Keratinocyte (primary cell): ENCODE measurements around the gene MAB21L3. TPM values are rescaled to one million over a fixed set of nuclear protein-coding genes. Genes with fewer than 3 reads are reported as not detected.

Source experiments
- DNase-seq: peaks from one replicate; pipeline ENCODE4 v3.0.0-alpha.2; 2011; ENCODE audit warnings: low read depth, missing footprints, low spot score
- FAIRE-seq: peaks from 2 replicates; lab custom pipeline; 2011; peaks lifted over from hg19 to GRCh38; lab: Jason Lieb, UNC
- H2AFZ ChIP-seq: 2 replicates; pipeline ENCODE4 v1.6.0; 2012; ENCODE audit warnings: low read length, control low read depth, inconsistent platforms; ENCODE audit not compliant: control insufficient read depth
- H3K27ac ChIP-seq: 2 replicates; pipeline ENCODE4 v1.5.1; 2011; ENCODE audit warnings: low read length; ENCODE audit not compliant: control insufficient read depth, insufficient read depth
- H3K27me3 ChIP-seq: 3 replicates; pipeline ENCODE4 v1.6.0; 2011; ENCODE audit warnings: low read length; ENCODE audit not compliant: control insufficient read depth, insufficient read depth; ENCODE audit errors: extremely low read depth
- H3K36me3 ChIP-seq, 2 experiments: 2 replicates in 1 of 2; 3 replicates in 1 of 2; pipeline ENCODE4 v1.5.1; 2011; ENCODE audit warnings: low read length in 2 of 2, mild to moderate bottlenecking in 1 of 2; ENCODE audit not compliant: control insufficient read depth in 2 of 2, insufficient read depth in 2 of 2; ENCODE audit errors: extremely low read depth in 1 of 2
- H3K4me1 ChIP-seq: 3 replicates; pipeline ENCODE4 v1.5.1; 2011; ENCODE audit warnings: low read length; ENCODE audit not compliant: control insufficient read depth, insufficient read depth; ENCODE audit errors: extremely low read depth
- H3K4me2 ChIP-seq: 3 replicates; pipeline ENCODE4 v1.6.0; 2011; ENCODE audit warnings: low read depth, low read length; ENCODE audit not compliant: control insufficient read depth, insufficient read depth; ENCODE audit errors: extremely low read depth
- H3K4me3 ChIP-seq, 3 experiments: fragments of 200-600 bp in 1 of 3; sonication (generic) in 1 of 3; 2 replicates in 2 of 3; 3 replicates in 1 of 3; pipeline ENCODE4 v1.5.1; 2011 to 2016; ENCODE audit warnings: low read length in 3 of 3, mild to moderate bottlenecking in 3 of 3, control low read depth in 2 of 3, inconsistent platforms in 1 of 3, low read depth in 1 of 3, mixed read lengths in 1 of 3, mixed run types in 1 of 3, moderate library complexity in 1 of 3; ENCODE audit not compliant: control insufficient read depth in 2 of 3, insufficient read depth in 2 of 3; ENCODE audit errors: extremely low read depth in 1 of 3
- H3K79me2 ChIP-seq: 2 replicates; pipeline ENCODE4 v1.6.0; 2012; ENCODE audit warnings: low read length; ENCODE audit not compliant: control insufficient read depth, insufficient read depth
- H3K9ac ChIP-seq: 3 replicates; pipeline ENCODE4 v1.6.0; 2011; ENCODE audit warnings: low read length; ENCODE audit not compliant: control insufficient read depth, insufficient read depth; ENCODE audit errors: extremely low read depth
- H3K9me1 ChIP-seq: 3 replicates; pipeline ENCODE4 v1.6.0; 2011; ENCODE audit warnings: low read length; ENCODE audit not compliant: control insufficient read depth, insufficient read depth; ENCODE audit errors: extremely low read depth
- H3K9me3 ChIP-seq: 2 replicates; pipeline ENCODE4 v1.5.1; 2012; ENCODE audit warnings: low read depth, low read length; ENCODE audit not compliant: control insufficient read depth
- H4K20me1 ChIP-seq: 3 replicates; pipeline ENCODE4 v1.6.0; 2011; ENCODE audit warnings: low read length; ENCODE audit not compliant: control insufficient read depth, insufficient read depth; ENCODE audit errors: extremely low read depth
- EZH2 ChIP-seq: IDR thresholded peaks from one replicate; pipeline ENCODE4 v1.6.1; 2012; ENCODE audit warnings: inconsistent platforms, mild to moderate bottlenecking, low read length, moderate library complexity
- dilution Hi-C: fragments of 300-500 bp; cut with MboI; formaldehyde crosslinking; loops from one replicate; pipeline ENCODE4 v1.7.0; 2020; ENCODE audit warnings: low sequenced_read_pairs; ENCODE audit not compliant: extremely low pct_ligation_motif_present
- polyA plus RNA-seq, 5 experiments: library from polyadenylated mRNA; depleted of rRNA in 3 of 5; stranded (reverse) in 3 of 5; stranded (forward) in 1 of 5; unstranded in 1 of 5; fragments of >200 nt; gene quantifications; 1 replicate in 1 of 5; 2 replicates in 3 of 5; 3 replicates in 1 of 5; pipeline versions ENCODE4 v1.2.1 to v1.2.3, GENCODE V29; 2011 to 2012; ENCODE audit warnings: missing spikeins in 2 of 5, low read depth in 1 of 5, low replicate concordance in 1 of 5
- TF ChIP-seq, protein P1 (sequence below), 3 experiments: IDR thresholded peaks in 1 of 3; conservative IDR thresholded peaks in 1 of 3; optimal IDR thresholded peaks in 1 of 3; 2 replicates in 2 of 3; 3 replicates in 1 of 3; pipeline versions ENCODE3 to v1.5.1; 2011; ENCODE audit warnings: low read length in 3 of 3, mild to moderate bottlenecking in 3 of 3, moderate library complexity in 2 of 3, control low read depth in 1 of 3, inconsistent platforms in 1 of 3; ENCODE audit not compliant: insufficient read depth in 2 of 3; ENCODE audit errors: extremely low read depth in 1 of 3

Gene MAB21L3
- polyA plus RNA-seq, 1 donor (not counting 4 experiments of a cell fraction or from before 2014, with no cell fraction given): 0.29 TPM

DNA sequence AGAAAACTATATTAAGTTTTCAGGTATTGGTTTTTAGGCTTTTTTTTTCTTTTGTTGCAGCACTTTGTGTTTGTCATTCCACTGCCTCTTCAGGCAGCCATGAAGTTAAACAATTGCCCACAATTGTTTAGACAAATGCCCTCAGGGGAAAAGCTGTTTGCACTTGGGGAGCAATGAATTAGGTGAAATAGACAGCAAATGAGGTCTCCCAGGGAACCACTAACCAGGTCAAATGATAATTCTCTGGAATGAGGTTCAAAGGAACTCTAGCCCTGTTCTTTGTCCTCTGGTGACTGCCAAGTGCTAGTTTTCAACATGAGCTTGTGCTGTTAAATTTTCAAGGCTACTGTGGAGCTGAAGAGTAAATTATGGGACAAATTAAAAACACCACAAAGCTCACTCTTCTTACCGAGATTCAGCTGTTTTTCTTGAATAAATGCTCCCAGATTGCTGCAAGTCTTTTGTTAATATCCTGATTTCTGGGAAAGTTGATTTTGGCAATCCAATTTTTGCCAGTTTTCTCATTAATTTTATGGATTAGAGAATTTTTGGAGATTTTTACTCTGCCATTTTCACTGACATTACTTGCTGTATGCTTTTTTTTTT, 15.1 kb upstream of the MAB21L3 start:
- FAIRE-seq (no peak), DNase-seq (no peak)
- H3K4me2 ChIP-seq: no peak overlapping the region
- no peak overlapping the region for H2AFZ ChIP-seq
- H3K4me1 ChIP-seq: no peaks in the 10 kb centered on the region
- no peak overlapping the region for H3K27ac ChIP-seq
- H4K20me1 ChIP-seq: no peaks in the 10 kb centered on the region
- H3K9ac ChIP-seq: no peak overlapping the region
- TF ChIP-seq EZH2: no peak
- TF ChIP-seq, protein P1, sequence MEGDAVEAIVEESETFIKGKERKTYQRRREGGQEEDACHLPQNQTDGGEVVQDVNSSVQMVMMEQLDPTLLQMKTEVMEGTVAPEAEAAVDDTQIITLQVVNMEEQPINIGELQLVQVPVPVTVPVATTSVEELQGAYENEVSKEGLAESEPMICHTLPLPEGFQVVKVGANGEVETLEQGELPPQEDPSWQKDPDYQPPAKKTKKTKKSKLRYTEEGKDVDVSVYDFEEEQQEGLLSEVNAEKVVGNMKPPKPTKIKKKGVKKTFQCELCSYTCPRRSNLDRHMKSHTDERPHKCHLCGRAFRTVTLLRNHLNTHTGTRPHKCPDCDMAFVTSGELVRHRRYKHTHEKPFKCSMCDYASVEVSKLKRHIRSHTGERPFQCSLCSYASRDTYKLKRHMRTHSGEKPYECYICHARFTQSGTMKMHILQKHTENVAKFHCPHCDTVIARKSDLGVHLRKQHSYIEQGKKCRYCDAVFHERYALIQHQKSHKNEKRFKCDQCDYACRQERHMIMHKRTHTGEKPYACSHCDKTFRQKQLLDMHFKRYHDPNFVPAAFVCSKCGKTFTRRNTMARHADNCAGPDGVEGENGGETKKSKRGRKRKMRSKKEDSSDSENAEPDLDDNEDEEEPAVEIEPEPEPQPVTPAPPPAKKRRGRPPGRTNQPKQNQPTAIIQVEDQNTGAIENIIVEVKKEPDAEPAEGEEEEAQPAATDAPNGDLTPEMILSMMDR (optimal IDR thresholded peaks at IDR 0.05 in 1 of 3, IDR thresholded peaks at IDR 0.05 in 1 of 3, conservative IDR thresholded peaks at IDR 0.05 in 1 of 3; ENCODE audit: extremely low read depth in 1 of 3, insufficient read depth in 2 of 3, low read length in 3 of 3): no peak
- H3K79me2 ChIP-seq: no peaks in the 10 kb centered on the region
- no peaks in the 10 kb centered on the region for H3K9me3 ChIP-seq
- no peaks in the 10 kb centered on the region for H3K27me3 ChIP-seq
- dilution Hi-C loops: no loop called here
- no peaks in the 10 kb centered on the region for H3K9me1 ChIP-seq
- no peak overlapping the region for H3K4me3 ChIP-seq
- peaks cover 2 to 8% of the 10 kb centered on the region in 2 experiments for H3K36me3 ChIP-seq

DNA sequence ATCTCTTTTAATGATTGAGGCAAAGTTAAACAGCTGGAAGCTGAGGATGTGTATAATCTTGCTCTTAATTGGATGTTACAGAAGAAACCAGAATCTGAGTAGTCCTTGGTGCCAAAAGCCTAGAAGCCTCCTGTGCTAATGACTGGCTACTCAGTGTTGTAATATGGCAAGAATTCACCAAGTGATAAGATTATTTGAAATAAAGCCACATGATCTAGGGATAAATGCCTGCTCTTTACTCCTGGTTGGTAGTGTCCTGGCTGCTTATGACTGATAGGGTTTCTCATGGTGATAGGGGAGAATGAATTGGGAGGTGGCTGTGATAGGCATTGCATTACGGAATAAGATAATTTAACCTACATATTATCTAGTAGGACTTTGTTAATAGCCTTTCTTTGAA, 13.6 kb upstream of the MAB21L3 start:
- DNase-seq (no peak), FAIRE-seq (no peak)
- Histone ChIP-seq H3K4me2 (no peak overlapping the region), H3K4me1 (no peaks in the 10 kb centered on the region), H2AFZ (no peak overlapping the region), H4K20me1 (no peaks in the 10 kb centered on the region), H3K27me3 (no peaks in the 10 kb centered on the region), H3K4me3 (no peak overlapping the region), H3K79me2 (no peaks in the 10 kb centered on the region), H3K36me3 (peaks cover 2% of the 10 kb centered on the region in 2 experiments), H3K9ac (no peak overlapping the region), H3K9me1 (no peaks in the 10 kb centered on the region), H3K27ac (no peak overlapping the region), H3K9me3 (no peaks in the 10 kb centered on the region)
- dilution Hi-C loops: no loop called here
- TF ChIP-seq, protein P1 (optimal IDR thresholded peaks at IDR 0.05 in 1 of 3, IDR thresholded peaks at IDR 0.05 in 1 of 3, conservative IDR thresholded peaks at IDR 0.05 in 1 of 3; ENCODE audit: extremely low read depth in 1 of 3, insufficient read depth in 2 of 3, low read length in 3 of 3): no peak
- no peak for TF ChIP-seq EZH2
